ENCODE measurements around the gene CNNM4.

DNA sequence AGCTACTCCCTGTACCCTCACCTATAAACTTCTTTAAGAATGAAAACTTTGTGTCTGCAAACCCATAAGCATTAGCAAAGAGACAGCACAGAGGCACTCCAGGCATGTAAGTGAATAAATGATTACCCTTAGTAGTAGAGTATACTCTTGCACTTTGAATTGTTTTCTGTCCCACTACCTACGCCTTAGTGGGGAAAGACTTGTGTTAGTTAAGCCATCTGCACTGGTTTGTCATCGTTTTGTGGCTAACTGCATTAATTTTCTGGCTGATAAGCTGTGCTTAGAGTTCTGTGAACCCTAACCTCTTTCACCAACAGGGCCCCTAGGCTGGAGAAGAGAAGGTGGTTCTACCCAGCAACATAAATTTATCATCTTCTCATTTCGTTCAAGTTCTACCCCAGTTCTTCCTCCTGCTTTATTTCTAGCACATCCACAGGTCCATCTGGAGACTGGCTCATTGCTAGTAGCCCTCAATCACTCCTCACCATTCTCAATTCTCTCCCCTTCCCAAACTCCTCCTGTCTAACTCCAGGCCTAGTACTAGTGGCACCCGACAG lies 21.5 kb upstream of the CNNM4 start:
- TF ChIP-seq, protein P1, sequence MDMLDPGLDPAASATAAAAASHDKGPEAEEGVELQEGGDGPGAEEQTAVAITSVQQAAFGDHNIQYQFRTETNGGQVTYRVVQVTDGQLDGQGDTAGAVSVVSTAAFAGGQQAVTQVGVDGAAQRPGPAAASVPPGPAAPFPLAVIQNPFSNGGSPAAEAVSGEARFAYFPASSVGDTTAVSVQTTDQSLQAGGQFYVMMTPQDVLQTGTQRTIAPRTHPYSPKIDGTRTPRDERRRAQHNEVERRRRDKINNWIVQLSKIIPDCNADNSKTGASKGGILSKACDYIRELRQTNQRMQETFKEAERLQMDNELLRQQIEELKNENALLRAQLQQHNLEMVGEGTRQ (IDR thresholded peaks at IDR 0.05): no peak
- TF ChIP-seq ZNF302 (CRISPR knock-in tag; IDR thresholded peaks at IDR 0.05) (no peak), CBX8 (IDR thresholded peaks at IDR 0.05) (no peak), POLR2AphosphoS2 (conservative IDR thresholded peaks at IDR 0.05; ENCODE audit: low read length) (no peak), SMC3 (IDR thresholded peaks at IDR 0.05) (no peak), REST (IDR thresholded peaks at IDR 0.05) (no peak), MAX (IDR thresholded peaks at IDR 0.05) (no peak), RFX5 (IDR thresholded peaks at IDR 0.05) (no peak), KDM5A (IDR thresholded peaks at IDR 0.05) (no peak), JUNB (IDR thresholded peaks at IDR 0.05) (no peak), CEBPB (IDR thresholded peaks at IDR 0.05) (no peak), HDAC2 (IDR thresholded peaks at IDR 0.05) (no peak), FOSB (CRISPR knock-in tag; IDR thresholded peaks at IDR 0.05) (no peak)
- TF ChIP-seq, protein P2, sequence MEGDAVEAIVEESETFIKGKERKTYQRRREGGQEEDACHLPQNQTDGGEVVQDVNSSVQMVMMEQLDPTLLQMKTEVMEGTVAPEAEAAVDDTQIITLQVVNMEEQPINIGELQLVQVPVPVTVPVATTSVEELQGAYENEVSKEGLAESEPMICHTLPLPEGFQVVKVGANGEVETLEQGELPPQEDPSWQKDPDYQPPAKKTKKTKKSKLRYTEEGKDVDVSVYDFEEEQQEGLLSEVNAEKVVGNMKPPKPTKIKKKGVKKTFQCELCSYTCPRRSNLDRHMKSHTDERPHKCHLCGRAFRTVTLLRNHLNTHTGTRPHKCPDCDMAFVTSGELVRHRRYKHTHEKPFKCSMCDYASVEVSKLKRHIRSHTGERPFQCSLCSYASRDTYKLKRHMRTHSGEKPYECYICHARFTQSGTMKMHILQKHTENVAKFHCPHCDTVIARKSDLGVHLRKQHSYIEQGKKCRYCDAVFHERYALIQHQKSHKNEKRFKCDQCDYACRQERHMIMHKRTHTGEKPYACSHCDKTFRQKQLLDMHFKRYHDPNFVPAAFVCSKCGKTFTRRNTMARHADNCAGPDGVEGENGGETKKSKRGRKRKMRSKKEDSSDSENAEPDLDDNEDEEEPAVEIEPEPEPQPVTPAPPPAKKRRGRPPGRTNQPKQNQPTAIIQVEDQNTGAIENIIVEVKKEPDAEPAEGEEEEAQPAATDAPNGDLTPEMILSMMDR (IDR thresholded peaks at IDR 0.05): no peak

Data from A549 (cell line).